Endothelial cell of umbilical vein (primary cell): ENCODE data around the gene IL12A. TPM values are rescaled to one million over a fixed set of nuclear protein-coding genes. Genes with fewer than 3 reads are reported as not detected.

Experiments used
- BruUV-seq: library from RNA; stranded (reverse); fragments of 400-500 nt; replicated peaks from 2 replicates; lab custom pipeline; 2021; lab: Mats Ljungman, UMichigan
- CTCF ChIA-PET: fragments of 300-600, 350-600 bp; sonication (Branson Sonifier 250); formaldehyde crosslinking; loops from one replicate; lab custom pipeline; 2021; ENCODE audit warnings: antibody characterized with exemption, inconsistent platforms; lab: Charles Lee
- POLR2A ChIA-PET: fragments of 300-600, 350-600 bp; sonication (Branson Sonifier 250); formaldehyde crosslinking; loops from one replicate; lab custom pipeline; 2021; ENCODE audit warnings: antibody characterized with exemption, inconsistent platforms; lab: Charles Lee
- DNase-seq: peaks from one replicate; pipeline ENCODE4 v3.0.0-alpha.2; 2011; ENCODE audit warnings: low read depth, low spot score
- FAIRE-seq: peaks from 2 replicates; lab custom pipeline; 2011; peaks lifted over from hg19 to GRCh38; lab: Jason Lieb, UNC
- H2AFZ ChIP-seq: 2 replicates; pipeline ENCODE4 v1.6.0; 2012; ENCODE audit warnings: low read depth, low read length, control low read depth, inconsistent platforms
- H3K27ac ChIP-seq: 2 replicates; pipeline ENCODE4 v1.5.1; 2011; ENCODE audit warnings: low read depth, mild to moderate bottlenecking, control low read depth, low read length, moderate library complexity; ENCODE audit not compliant: insufficient read depth
- H3K27me3 ChIP-seq, 2 experiments: 2 replicates each; pipeline versions ENCODE4 v1.6.0 to v1.6.1; 2011; ENCODE audit warnings: low read length in 2 of 2, mixed read lengths in 1 of 2; ENCODE audit not compliant: control insufficient read depth in 2 of 2, insufficient read depth in 2 of 2
- H3K36me3 ChIP-seq, 2 experiments: 2 replicates in 1 of 2; 3 replicates in 1 of 2; pipeline ENCODE4 v1.5.1; 2011; ENCODE audit warnings: low read length in 2 of 2, mild to moderate bottlenecking in 1 of 2, moderate library complexity in 1 of 2; ENCODE audit not compliant: control insufficient read depth in 2 of 2, insufficient read depth in 2 of 2; ENCODE audit errors: extremely low read depth in 1 of 2
- H3K4me1 ChIP-seq: 3 replicates; pipeline ENCODE4 v1.5.1; 2011; ENCODE audit warnings: mild to moderate bottlenecking, low read length; ENCODE audit not compliant: control insufficient read depth, insufficient read depth; ENCODE audit errors: extremely low read depth
- H3K4me2 ChIP-seq: 2 replicates; pipeline ENCODE4 v1.6.1; 2011; ENCODE audit warnings: low read length, control low read depth, mixed read lengths; ENCODE audit not compliant: insufficient read depth
- H3K4me3 ChIP-seq, 3 experiments: fragments of 200-600 bp in 1 of 3; sonication (generic), shearing (Covaris generic) in 1 of 3; replicated peaks in 1 of 3; 2 replicates each; pipeline ENCODE4 v1.5.1; 2011 to 2016; ENCODE audit warnings: control low read depth in 3 of 3, low read length in 3 of 3, mild to moderate bottlenecking in 2 of 3, inconsistent platforms in 1 of 3, low read depth in 1 of 3, moderate library complexity in 1 of 3; ENCODE audit not compliant: insufficient read depth in 1 of 3
- H3K79me2 ChIP-seq: 2 replicates; pipeline ENCODE4 v1.6.0; 2012; ENCODE audit warnings: low read length, inconsistent platforms; ENCODE audit not compliant: control insufficient read depth, insufficient read depth
- H3K9ac ChIP-seq: replicated peaks from 2 replicates; pipeline ENCODE3; 2011; ENCODE audit warnings: low read length, control low read depth; ENCODE audit not compliant: insufficient read depth; ENCODE audit errors: extremely low read depth
- H3K9me1 ChIP-seq: replicated peaks from 3 replicates; pipeline ENCODE4 v1.6.0; 2011; ENCODE audit warnings: mild to moderate bottlenecking, low read length; ENCODE audit not compliant: control insufficient read depth, insufficient read depth; ENCODE audit errors: extremely low read depth
- H3K9me3 ChIP-seq: replicated peaks from 2 replicates; pipeline ENCODE4 v1.5.1; 2012; ENCODE audit warnings: low read length, inconsistent platforms; ENCODE audit not compliant: control insufficient read depth, insufficient read depth
- H4K20me1 ChIP-seq: replicated peaks from 2 replicates; pipeline ENCODE3; 2011; ENCODE audit warnings: mild to moderate bottlenecking, low read length; ENCODE audit not compliant: control insufficient read depth, insufficient read depth; ENCODE audit errors: extremely low read depth
- EZH2 ChIP-seq: IDR thresholded peaks from 2 replicates; pipeline ENCODE4 v1.6.1; 2012; ENCODE audit warnings: borderline replicate concordance, low read depth, mild to moderate bottlenecking, moderate library complexity, low read length, inconsistent platforms; ENCODE audit not compliant: severe bottlenecking
- FOS ChIP-seq: IDR thresholded peaks from 2 replicates; pipeline ENCODE4 v1.6.1; 2011; ENCODE audit warnings: mild to moderate bottlenecking, low read length, moderate library complexity, borderline replicate concordance; ENCODE audit not compliant: insufficient read depth
- JUN ChIP-seq: IDR thresholded peaks from 2 replicates; pipeline ENCODE4 v1.6.1; 2011; ENCODE audit warnings: borderline replicate concordance, low read depth; ENCODE audit not compliant: insufficient read length, insufficient read depth
- MYC ChIP-seq: IDR thresholded peaks from one replicate; pipeline ENCODE4 v1.6.1; 2011; ENCODE audit warnings: mild to moderate bottlenecking, low read depth, low read length
- POLR2A ChIP-seq: IDR thresholded peaks from 2 replicates; pipeline ENCODE4 v1.6.1; 2012; ENCODE audit warnings: low read depth, mild to moderate bottlenecking, control low read depth, low read length
- POLR2AphosphoS5 ChIP-seq: IDR thresholded peaks from 2 replicates; pipeline ENCODE4 v1.6.1; 2012; ENCODE audit warnings: low read depth, mild to moderate bottlenecking, control low read depth, low read length, moderate library complexity; ENCODE audit not compliant: insufficient read depth
- dilution Hi-C: fragments of 300-500 bp; cut with MboI; formaldehyde crosslinking; loops from one replicate; pipeline ENCODE4 v1.15.0; 2019; ENCODE audit warnings: low sequenced_read_pairs; ENCODE audit not compliant: extremely low pct_ligation_motif_present
- intact Hi-C: fragments of 100-400 bp; cut with micrococcal nuclease; formaldehyde crosslinking; loops from one replicate; pipeline ENCODE4 v1.10.0; 2022
- polyA plus RNA-seq, 4 experiments: library from polyadenylated mRNA; depleted of rRNA in 3 of 4; stranded (reverse) in 3 of 4; unstranded in 1 of 4; fragments of >200 nt; gene quantifications; 2 replicates each; pipeline versions ENCODE4 v1.2.1 to v1.2.3, GENCODE V29; 2011 to 2012; ENCODE audit warnings: missing spikeins in 1 of 4
- total RNA-seq: library from RNA; stranded (reverse); gene quantifications from 2 replicates; pipeline ENCODE4 v1.2.3, GENCODE V29; 2021
- TF ChIP-seq, protein P1 (sequence below), 2 donors: IDR thresholded peaks; 1 replicate in 1 of 2; 2 replicates in 1 of 2; pipeline ENCODE4 v1.5.1; 2011; ENCODE audit warnings: low read length in 2 of 2, mild to moderate bottlenecking in 2 of 2, moderate library complexity in 2 of 2, control low read depth in 1 of 2, inconsistent platforms in 1 of 2, low read depth in 1 of 2; ENCODE audit not compliant: insufficient read depth in 1 of 2; ENCODE audit errors: extremely low read depth in 1 of 2
- TF ChIP-seq, protein P2 (sequence below): IDR thresholded peaks from 2 replicates; pipeline ENCODE4 v1.6.1; 2011; ENCODE audit not compliant: insufficient read depth, insufficient read length

IL12A gene
- total and polyA plus RNA-seq, 2 donors (not counting 3 experiments of a cell fraction or from before 2014, with no cell fraction given), result 1.6 to 1.7 TPM

DNA sequence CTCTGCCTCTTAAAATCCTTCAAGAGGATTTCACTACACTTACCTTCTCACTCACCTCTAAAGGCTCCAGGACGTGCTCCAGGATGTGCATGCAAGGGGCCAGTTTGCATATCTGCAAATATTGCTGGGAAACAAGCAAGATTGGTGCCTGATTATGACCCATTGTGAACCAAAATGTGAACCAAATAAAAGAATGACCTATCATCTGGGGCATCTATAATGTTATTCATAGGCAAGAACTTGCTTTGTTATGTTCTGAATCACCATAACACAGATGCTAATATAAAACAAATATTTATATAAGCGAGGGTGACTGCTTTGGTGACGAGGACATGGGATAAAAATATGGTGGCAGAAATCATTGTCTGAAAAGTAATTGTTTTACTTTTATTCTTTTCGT is 5.5 kb downstream of the IL12A start:
- Histone ChIP-seq H3K4me3 (no peak overlapping the region), H3K9ac (no peak overlapping the region), H3K9me1 (no peaks in the 10 kb centered on the region), H3K36me3 (no peaks in the 10 kb centered on the region), H2AFZ (no peak overlapping the region), H4K20me1 (no peaks in the 10 kb centered on the region), H3K27me3 (no peaks in the 10 kb centered on the region), H3K4me2 (no peak overlapping the region), H3K27ac (peak overlapping the region; percentile 13), H3K79me2 (no peaks in the 10 kb centered on the region), H3K4me1 (peaks cover 7% of the 10 kb centered on the region), H3K9me3 (no peaks in the 10 kb centered on the region)
- dilution Hi-C loops (no loop called here), intact Hi-C loops (no loop called here)
- BruUV-seq, result no TSS peak
- POLR2A ChIA-PET, result no interaction called here
- peak; percentile 55 for FAIRE-seq
- no peak for DNase-seq
- TF ChIP-seq POLR2AphosphoS5 (no peak), FOS (no peak), JUN (peak; percentile 14), MYC (no peak)
- TF ChIP-seq, protein P1, sequence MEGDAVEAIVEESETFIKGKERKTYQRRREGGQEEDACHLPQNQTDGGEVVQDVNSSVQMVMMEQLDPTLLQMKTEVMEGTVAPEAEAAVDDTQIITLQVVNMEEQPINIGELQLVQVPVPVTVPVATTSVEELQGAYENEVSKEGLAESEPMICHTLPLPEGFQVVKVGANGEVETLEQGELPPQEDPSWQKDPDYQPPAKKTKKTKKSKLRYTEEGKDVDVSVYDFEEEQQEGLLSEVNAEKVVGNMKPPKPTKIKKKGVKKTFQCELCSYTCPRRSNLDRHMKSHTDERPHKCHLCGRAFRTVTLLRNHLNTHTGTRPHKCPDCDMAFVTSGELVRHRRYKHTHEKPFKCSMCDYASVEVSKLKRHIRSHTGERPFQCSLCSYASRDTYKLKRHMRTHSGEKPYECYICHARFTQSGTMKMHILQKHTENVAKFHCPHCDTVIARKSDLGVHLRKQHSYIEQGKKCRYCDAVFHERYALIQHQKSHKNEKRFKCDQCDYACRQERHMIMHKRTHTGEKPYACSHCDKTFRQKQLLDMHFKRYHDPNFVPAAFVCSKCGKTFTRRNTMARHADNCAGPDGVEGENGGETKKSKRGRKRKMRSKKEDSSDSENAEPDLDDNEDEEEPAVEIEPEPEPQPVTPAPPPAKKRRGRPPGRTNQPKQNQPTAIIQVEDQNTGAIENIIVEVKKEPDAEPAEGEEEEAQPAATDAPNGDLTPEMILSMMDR (IDR thresholded peaks at IDR 0.05; ENCODE audit: extremely low read depth in 1 of 2, insufficient read depth in 1 of 2, low read depth in 1 of 2, low read length in 2 of 2), result no peak
- CTCF ChIA-PET, result interaction anchor here (1.3 to 11.2 kb wide), 3 partner anchors 7 to 165 kb away, joined by 4 to 182 read pairs (median 6); no protein-coding TSS in a partner anchor

DNA sequence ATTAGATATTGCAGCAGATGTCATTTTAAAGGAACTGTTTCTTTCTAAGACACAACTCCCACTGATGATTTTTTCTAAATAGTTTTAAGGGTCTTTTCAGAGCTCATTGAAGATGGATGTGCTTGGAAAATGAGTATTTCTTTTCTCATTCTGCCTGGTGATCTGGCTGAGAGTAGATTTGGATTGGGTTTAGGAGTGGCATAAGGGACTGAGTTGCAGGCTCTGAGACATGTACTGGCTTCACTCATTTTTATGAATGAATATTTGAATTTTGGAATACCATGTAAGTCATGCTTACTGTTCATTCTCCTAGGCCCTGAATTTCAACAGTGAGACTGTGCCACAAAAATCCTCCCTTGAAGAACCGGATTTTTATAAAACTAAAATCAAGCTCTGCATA is 6.5 kb downstream of the IL12A start:
- FAIRE-seq (no peak), DNase-seq (no peak)
- Histone ChIP-seq H3K4me2 (no peak overlapping the region), H3K4me3 (no peak overlapping the region), H4K20me1 (no peaks in the 10 kb centered on the region), H2AFZ (no peak overlapping the region), H3K36me3 (no peaks in the 10 kb centered on the region), H3K79me2 (no peaks in the 10 kb centered on the region), H3K9ac (no peak overlapping the region), H3K27ac (no peak overlapping the region), H3K27me3 (no peaks in the 10 kb centered on the region), H3K9me3 (no peaks in the 10 kb centered on the region), H3K9me1 (no peaks in the 10 kb centered on the region), H3K4me1 (peaks cover 7% of the 10 kb centered on the region)
- TF ChIP-seq POLR2AphosphoS5 (no peak), MYC (no peak), POLR2A (no peak), FOS (no peak), EZH2 (no peak), JUN (no peak)
- TF ChIP-seq, protein P2, sequence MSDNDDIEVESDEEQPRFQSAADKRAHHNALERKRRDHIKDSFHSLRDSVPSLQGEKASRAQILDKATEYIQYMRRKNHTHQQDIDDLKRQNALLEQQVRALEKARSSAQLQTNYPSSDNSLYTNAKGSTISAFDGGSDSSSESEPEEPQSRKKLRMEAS, result no peak
- TF ChIP-seq, protein P1 (IDR thresholded peaks at IDR 0.05; ENCODE audit: extremely low read depth in 1 of 2, insufficient read depth in 1 of 2, low read depth in 1 of 2, low read length in 2 of 2), result no peak
- ChIA-PET CTCF (interaction anchor here (0.7 to 12.0 kb wide), 5 partner anchors 4 to 168 kb away, joined by 3 to 182 read pairs (median 6); partner anchors contain the start of gene IL12A), POLR2A (no interaction called here)
- intact Hi-C loops (no loop called here), dilution Hi-C loops (no loop called here)
- BruUV-seq, result no TSS peak
